ENCODE data around the gene CCNT2. TPM values are rescaled to one million over a fixed set of nuclear protein-coding genes. Genes with fewer than 3 reads are reported as not detected.
A peak's percentile ranks its signal among the peaks of the same experiment; 100 is the strongest.

The CCNT2 gene
- total RNA-seq, 1 donor from 2014 or later = 108 TPM

DNA sequence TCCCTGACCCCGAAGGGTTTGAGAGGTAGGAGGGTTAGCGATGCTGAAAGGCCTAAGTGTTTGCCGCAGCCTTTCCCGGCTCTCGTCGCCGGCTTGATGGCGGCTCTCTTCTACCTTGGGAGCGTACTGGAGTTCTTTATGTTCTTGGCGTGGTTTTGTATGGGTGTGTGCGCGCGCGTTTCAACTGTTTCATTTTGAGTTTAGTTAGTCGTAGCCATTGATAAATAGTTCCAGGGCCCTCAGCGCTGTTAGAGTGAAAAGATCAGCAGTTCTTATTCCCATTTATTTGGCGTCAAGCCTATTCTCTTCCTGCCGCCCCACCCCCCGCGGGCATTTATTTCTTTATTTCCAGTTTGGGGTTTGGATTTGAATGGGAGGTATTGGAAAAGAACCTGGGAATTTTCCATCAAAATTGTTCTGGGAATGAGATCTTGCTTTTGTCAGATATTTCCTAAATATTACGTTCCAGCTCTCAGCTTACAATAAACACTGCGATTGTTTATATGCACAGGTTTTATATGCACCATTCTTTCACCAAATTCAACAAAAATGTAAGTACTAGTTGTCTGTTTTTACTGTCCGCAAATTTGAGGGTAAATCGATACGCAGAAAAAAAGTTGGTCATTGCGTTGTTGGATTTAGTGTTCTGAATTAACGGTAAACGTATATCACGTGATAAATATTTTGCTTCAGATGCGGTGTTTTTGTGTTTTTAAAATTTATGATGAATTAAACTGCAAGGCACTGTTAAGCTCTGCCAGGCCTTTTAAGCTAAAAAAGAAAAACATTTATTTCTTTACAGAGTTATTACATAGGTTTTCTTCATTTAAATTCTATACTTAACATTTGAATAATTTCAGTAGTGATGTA, 954 bp downstream of the CCNT2 start:
- H3K27me3 ChIP-seq = no peaks in the 10 kb centered on the region
- H4K20me1 ChIP-seq (ENCODE audit: low read depth) = peaks cover 49% of the 10 kb centered on the region
- H3K4me1 ChIP-seq = peaks cover 18% of the 10 kb centered on the region
- H3K4me3 ChIP-seq = peak overlapping the region; percentile 89
- H3K9ac ChIP-seq = peak overlapping the region; percentile 99
- peak overlapping the region; percentile 74 for H3K27ac Mint-ChIP-seq
- no peak for DNase-seq (ENCODE audit: low spot score)
- H3K9me3 Mint-ChIP-seq = peaks cover 1% of the 10 kb centered on the region
- no peaks in the 10 kb centered on the region for H3K9me3 ChIP-seq (ENCODE audit: low read depth)
- peaks cover 11% of the 10 kb centered on the region for H3K36me3 Mint-ChIP-seq
- peaks cover 21% of the 10 kb centered on the region for H3K4me1 Mint-ChIP-seq
- H3F3A ChIP-seq (ENCODE audit: low read depth) = peaks cover 14% of the 10 kb centered on the region
- H3K4me3 Mint-ChIP-seq = peak overlapping the region; percentile 95
- peaks cover 8% of the 10 kb centered on the region for H3K27me3 Mint-ChIP-seq (ENCODE audit: insufficient read depth, low read depth)
- H3K27ac ChIP-seq = peak overlapping the region; percentile 98
- no peak for TF ChIP-seq EZH2phosphoT487 (IDR thresholded peaks at IDR 0.05)
- TF ChIP-seq, protein P1, sequence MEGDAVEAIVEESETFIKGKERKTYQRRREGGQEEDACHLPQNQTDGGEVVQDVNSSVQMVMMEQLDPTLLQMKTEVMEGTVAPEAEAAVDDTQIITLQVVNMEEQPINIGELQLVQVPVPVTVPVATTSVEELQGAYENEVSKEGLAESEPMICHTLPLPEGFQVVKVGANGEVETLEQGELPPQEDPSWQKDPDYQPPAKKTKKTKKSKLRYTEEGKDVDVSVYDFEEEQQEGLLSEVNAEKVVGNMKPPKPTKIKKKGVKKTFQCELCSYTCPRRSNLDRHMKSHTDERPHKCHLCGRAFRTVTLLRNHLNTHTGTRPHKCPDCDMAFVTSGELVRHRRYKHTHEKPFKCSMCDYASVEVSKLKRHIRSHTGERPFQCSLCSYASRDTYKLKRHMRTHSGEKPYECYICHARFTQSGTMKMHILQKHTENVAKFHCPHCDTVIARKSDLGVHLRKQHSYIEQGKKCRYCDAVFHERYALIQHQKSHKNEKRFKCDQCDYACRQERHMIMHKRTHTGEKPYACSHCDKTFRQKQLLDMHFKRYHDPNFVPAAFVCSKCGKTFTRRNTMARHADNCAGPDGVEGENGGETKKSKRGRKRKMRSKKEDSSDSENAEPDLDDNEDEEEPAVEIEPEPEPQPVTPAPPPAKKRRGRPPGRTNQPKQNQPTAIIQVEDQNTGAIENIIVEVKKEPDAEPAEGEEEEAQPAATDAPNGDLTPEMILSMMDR (IDR thresholded peaks at IDR 0.05) = no peak
- no peak for TF ChIP-seq EZH2 (IDR thresholded peaks at IDR 0.05)
- no peak overlapping the region for H2AFZ ChIP-seq (replicated peaks)
- H3K4me2 ChIP-seq = peak overlapping the region; percentile 87
- no peaks in the 10 kb centered on the region for H3K36me3 ChIP-seq
- H3K79me2 ChIP-seq (ENCODE audit: low read depth) = peaks cover 68% of the 10 kb centered on the region

DNA sequence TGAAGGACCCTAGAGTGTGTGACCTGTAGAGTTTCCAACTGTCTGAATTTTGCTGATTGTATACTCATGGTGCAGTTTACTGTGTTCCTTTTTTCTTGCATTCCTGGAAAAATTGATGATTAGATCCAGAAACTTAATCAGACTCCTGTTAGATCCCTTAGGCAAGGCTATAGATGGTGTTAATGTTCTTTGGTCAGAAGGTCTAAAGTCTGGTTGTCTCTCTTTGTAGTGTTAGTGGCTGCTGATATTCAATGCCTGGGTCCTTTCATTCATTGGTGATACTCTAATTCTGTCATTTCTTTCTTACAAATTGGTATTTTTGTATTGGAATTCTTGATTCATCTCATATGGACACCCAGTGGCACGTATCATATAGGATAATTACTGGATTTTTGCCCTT, 6.3 kb downstream of the CCNT2 start:
- H3K79me2 ChIP-seq (ENCODE audit: low read depth) = peaks cover 100% of the 10 kb centered on the region
- peaks cover 17% of the 10 kb centered on the region for H3K4me1 ChIP-seq
- H3K27ac Mint-ChIP-seq = no peak overlapping the region
- H3K4me3 Mint-ChIP-seq = no peak overlapping the region
- H3K4me1 Mint-ChIP-seq = peaks cover 10% of the 10 kb centered on the region
- H2AFZ ChIP-seq (replicated peaks) = no peak overlapping the region
- H3K4me3 ChIP-seq = no peak overlapping the region
- no peak overlapping the region for H3K4me2 ChIP-seq
- H4K20me1 ChIP-seq (ENCODE audit: low read depth) = peaks cover 93% of the 10 kb centered on the region
- H3F3A ChIP-seq (ENCODE audit: low read depth) = no peaks in the 10 kb centered on the region
- peaks cover 9% of the 10 kb centered on the region for H3K36me3 ChIP-seq
- no peaks in the 10 kb centered on the region for H3K27me3 Mint-ChIP-seq (ENCODE audit: insufficient read depth, low read depth)
- no peaks in the 10 kb centered on the region for H3K27me3 ChIP-seq
- DNase-seq (ENCODE audit: low spot score) = no peak
- no peaks in the 10 kb centered on the region for H3K9me3 Mint-ChIP-seq
- no peak overlapping the region for H3K27ac ChIP-seq
- H3K36me3 Mint-ChIP-seq = peaks cover 24% of the 10 kb centered on the region
- H3K9ac ChIP-seq = no peak overlapping the region
- no peaks in the 10 kb centered on the region for H3K9me3 ChIP-seq (ENCODE audit: low read depth)
- TF ChIP-seq EZH2 (IDR thresholded peaks at IDR 0.05) = no peak
- TF ChIP-seq EZH2phosphoT487 (IDR thresholded peaks at IDR 0.05) = no peak
- TF ChIP-seq, protein P1 (IDR thresholded peaks at IDR 0.05) = no peak

DNA sequence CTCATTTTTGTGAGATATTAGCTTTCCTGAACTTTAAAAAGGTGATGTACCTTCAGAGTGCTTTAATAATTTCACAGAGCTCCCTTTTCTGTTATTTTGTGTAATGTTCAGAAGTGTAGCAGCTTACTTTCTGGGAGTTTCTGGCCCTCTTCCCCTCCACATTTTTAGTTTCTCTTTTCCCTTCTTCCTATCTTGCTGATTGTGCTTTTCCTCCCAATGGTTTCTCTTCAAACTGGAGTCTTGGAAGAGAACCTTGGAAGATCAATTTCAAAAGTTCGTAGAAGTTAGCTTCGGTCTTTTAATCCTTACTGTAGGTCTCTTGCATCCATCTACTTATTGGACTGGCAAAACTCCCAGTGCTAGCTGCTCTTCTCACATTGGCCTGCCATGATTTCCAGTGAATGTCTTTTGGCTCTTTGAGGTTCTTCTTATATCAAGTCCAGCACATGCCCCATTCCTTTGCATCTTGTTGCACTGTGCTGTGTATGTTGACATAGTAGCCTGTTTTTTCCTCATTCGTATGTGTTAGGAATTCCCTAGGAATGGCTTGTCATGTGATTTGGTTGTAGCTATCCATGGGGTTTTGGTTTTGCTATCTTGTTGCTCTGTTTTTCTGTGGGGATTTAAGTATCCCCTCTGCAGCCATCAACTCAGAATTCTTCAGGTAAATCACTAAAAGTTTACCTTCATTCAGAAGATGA, 7.8 kb downstream of the CCNT2 start:
- Histone ChIP-seq H3K27ac (no peak overlapping the region), H4K20me1 (ENCODE audit: low read depth) (peaks cover 93% of the 10 kb centered on the region), H3K4me3 (no peak overlapping the region), H3K36me3 (peaks cover 9% of the 10 kb centered on the region), H2AFZ (replicated peaks) (no peak overlapping the region), H3K9me3 (ENCODE audit: low read depth) (no peaks in the 10 kb centered on the region), H3K4me2 (no peak overlapping the region), H3K27me3 (no peaks in the 10 kb centered on the region), H3F3A (ENCODE audit: low read depth) (no peaks in the 10 kb centered on the region), H3K9ac (no peak overlapping the region), H3K4me1 (peaks cover 6% of the 10 kb centered on the region), H3K79me2 (ENCODE audit: low read depth) (peaks cover 100% of the 10 kb centered on the region)
- H3K4me3 Mint-ChIP-seq = no peak overlapping the region
- peaks cover 32% of the 10 kb centered on the region for H3K36me3 Mint-ChIP-seq
- no peak for DNase-seq (ENCODE audit: low spot score)
- H3K27ac Mint-ChIP-seq = no peak overlapping the region
- no peaks in the 10 kb centered on the region for H3K27me3 Mint-ChIP-seq (ENCODE audit: insufficient read depth, low read depth)
- peaks cover 6% of the 10 kb centered on the region for H3K4me1 Mint-ChIP-seq
- TF ChIP-seq EZH2phosphoT487 (IDR thresholded peaks at IDR 0.05) (no peak), EZH2 (IDR thresholded peaks at IDR 0.05) (no peak)
- TF ChIP-seq, protein P1 (IDR thresholded peaks at IDR 0.05) = no peak
- H3K9me3 Mint-ChIP-seq = peaks cover 3% of the 10 kb centered on the region
